Activated CD4-positive, alpha-beta memory T cell treated with anti-CD3 and anti-CD28 coated beads for 36 hours (primary cell): Measurements from ENCODE around the gene KMT2A. TPM values are rescaled to one million over a fixed set of nuclear protein-coding genes. Genes with fewer than 3 reads are reported as not detected.

Experiments
- CTCF ChIA-PET: fragments of 350-600 bp; sonication (Branson Sonifier 250); formaldehyde crosslinking; loops from one replicate; lab custom pipeline; 2021; ENCODE audit warnings: antibody characterized with exemption, inconsistent platforms; lab: Charles Lee
- POLR2A ChIA-PET: fragments of 350-600 bp; sonication (Branson Sonifier 250); formaldehyde crosslinking; loops from one replicate; lab custom pipeline; 2021; ENCODE audit warnings: antibody characterized with exemption; lab: Charles Lee
- DNase-seq: peaks from one replicate; pipeline ENCODE4 v3.0.0-alpha.2; 2020
- H3K27ac Mint-ChIP-seq: one replicate; pipeline ENCODE4 v1.8.0; 2021; ENCODE audit warnings: mixed read lengths
- H3K27me3 Mint-ChIP-seq: one replicate; pipeline ENCODE4 v1.8.0; 2021; ENCODE audit warnings: mixed read lengths
- H3K36me3 Mint-ChIP-seq: one replicate; pipeline ENCODE4 v1.8.0; 2021; ENCODE audit warnings: mixed read lengths
- H3K4me1 Mint-ChIP-seq: one replicate; pipeline ENCODE4 v1.8.0; 2021; ENCODE audit warnings: low read depth, mixed read lengths
- H3K4me3 Mint-ChIP-seq: one replicate; pipeline ENCODE4 v1.8.0; 2021; ENCODE audit warnings: mild to moderate bottlenecking, mixed read lengths
- H3K9me3 Mint-ChIP-seq: one replicate; pipeline ENCODE4 v1.8.0; 2021; ENCODE audit warnings: mixed read lengths
- intact Hi-C: fragments of 100-400 bp; cut with micrococcal nuclease; formaldehyde crosslinking; loops from one replicate; pipeline ENCODE4 v1.15.1; 2023
- total RNA-seq, 2 experiments: library from RNA; stranded (reverse); gene quantifications; one replicate each; pipeline ENCODE4 v1.2.3, GENCODE V29; 2021

The KMT2A gene
- total RNA-seq, 2 experiments from 2014 or later: 61.5 to 72.4 TPM

GRCh38 chr11:118488480-118489109, 52.3 kb downstream of the KMT2A start:
- Mint-ChIP-seq H3K36me3 (peaks cover 35% of the 10 kb centered on the region), H3K4me1 (peaks cover 5% of the 10 kb centered on the region), H3K27ac (no peak overlapping the region), H3K4me3 (no peak overlapping the region), H3K9me3 (no peaks in the 10 kb centered on the region), H3K27me3 (no peaks in the 10 kb centered on the region)
- ChIA-PET POLR2A (interaction anchor here (1.8 kb wide), 1 partner anchor 86 kb away, joined by 7 read pairs; no protein-coding TSS in a partner anchor), CTCF (interaction anchor here (0.6 to 3.5 kb wide), 27 partner anchors 11 to 573 kb away, joined by 3 to 24 read pairs (median 4); partner anchors contain the start of gene MPZL3)
- intact Hi-C loops: loop anchor here (1.0 to 5.0 kb wide), 6 partner anchors 53 to 341 kb away; partner anchors contain the start of genes ATP5MG and UBE4A
- DNase-seq: peak; percentile 86

GRCh38 chr11:118491041-118491440, 54.7 kb downstream of the KMT2A start:
- Mint-ChIP-seq H3K9me3 (no peaks in the 10 kb centered on the region), H3K27ac (peak overlapping the region; percentile 72), H3K27me3 (no peaks in the 10 kb centered on the region), H3K4me3 (no peak overlapping the region), H3K4me1 (peaks cover 5% of the 10 kb centered on the region), H3K36me3 (peaks cover 43% of the 10 kb centered on the region)
- no peak for DNase-seq
- intact Hi-C loops: no loop called here
- ChIA-PET CTCF (interaction anchor here (1.0 to 3.5 kb wide), 5 partner anchors 9 to 196 kb away, joined by 3 to 15 read pairs (median 3); partner anchors contain the start of gene ATP5MG), POLR2A (no interaction called here)

DNA sequence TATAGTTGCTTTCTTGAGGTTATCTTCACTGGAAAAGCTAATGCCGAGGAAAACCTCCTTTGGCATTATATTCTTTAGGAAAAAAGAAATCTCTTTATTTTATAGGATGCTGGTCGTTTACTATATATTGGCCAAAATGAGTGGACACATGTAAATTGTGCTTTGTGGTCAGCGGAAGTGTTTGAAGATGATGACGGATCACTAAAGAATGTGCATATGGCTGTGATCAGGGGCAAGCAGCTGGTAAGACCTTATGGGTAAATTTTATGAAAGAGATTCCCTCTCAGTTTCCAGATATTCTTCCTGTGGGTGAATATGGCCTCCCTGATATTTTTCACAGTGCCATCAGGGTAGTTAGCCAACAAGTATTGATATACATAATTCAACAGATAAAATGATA, 61.5 kb downstream of the KMT2A start:
- H3K27ac Mint-ChIP-seq: no peak overlapping the region
- intact Hi-C loops: no loop called here
- DNase-seq: no peak
- H3K4me3 Mint-ChIP-seq: no peak overlapping the region
- no peaks in the 10 kb centered on the region for H3K9me3 Mint-ChIP-seq
- H3K36me3 Mint-ChIP-seq: peaks cover 60% of the 10 kb centered on the region
- ChIA-PET CTCF (no interaction called here), POLR2A (no interaction called here)
- H3K4me1 Mint-ChIP-seq: peaks cover under 1% of the 10 kb centered on the region
- no peaks in the 10 kb centered on the region for H3K27me3 Mint-ChIP-seq

GRCh38 chr11:118503216-118503615, 66.9 kb downstream of the KMT2A start:
- Mint-ChIP-seq H3K9me3 (no peaks in the 10 kb centered on the region), H3K27me3 (no peaks in the 10 kb centered on the region), H3K27ac (peak overlapping the region; percentile 5), H3K36me3 (peaks cover 70% of the 10 kb centered on the region), H3K4me1 (peaks cover 9% of the 10 kb centered on the region), H3K4me3 (no peak overlapping the region)
- ChIA-PET CTCF (interaction anchor here (2.2 kb wide), 1 partner anchor 10 kb away, joined by 6 read pairs; no protein-coding TSS in a partner anchor), POLR2A (no interaction called here)
- DNase-seq: no peak
- intact Hi-C loops: no loop called here

DNA sequence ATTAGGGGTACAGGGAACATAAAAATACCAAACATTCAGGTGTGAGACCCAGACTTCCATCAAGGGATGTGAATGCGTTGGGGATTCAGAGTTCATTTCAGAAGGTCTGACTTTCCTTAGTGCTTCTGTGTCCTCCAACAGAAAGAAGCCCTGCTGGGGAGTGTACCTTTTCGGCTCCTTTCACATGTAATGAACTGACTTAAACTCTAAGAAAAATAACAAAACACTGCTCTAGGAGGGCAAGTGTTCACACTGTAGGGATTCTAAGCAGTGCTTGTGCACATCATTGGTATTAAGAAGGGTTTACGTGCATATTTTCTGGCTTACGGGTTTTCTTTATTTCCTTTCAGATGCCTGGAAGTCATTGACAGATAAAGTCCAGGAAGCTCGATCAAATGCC, 75.3 kb downstream of the KMT2A start:
- H3K9me3 Mint-ChIP-seq: no peaks in the 10 kb centered on the region
- intact Hi-C loops: no loop called here
- ChIA-PET POLR2A (no interaction called here), CTCF (interaction anchor here (1.5 kb wide), 1 partner anchor 23 kb away, joined by 4 read pairs; no protein-coding TSS in a partner anchor)
- no peaks in the 10 kb centered on the region for H3K27me3 Mint-ChIP-seq
- peaks cover 44% of the 10 kb centered on the region for H3K36me3 Mint-ChIP-seq
- H3K27ac Mint-ChIP-seq: no peak overlapping the region
- no peak overlapping the region for H3K4me3 Mint-ChIP-seq
- peaks cover 5% of the 10 kb centered on the region for H3K4me1 Mint-ChIP-seq
- DNase-seq: no peak

DNA sequence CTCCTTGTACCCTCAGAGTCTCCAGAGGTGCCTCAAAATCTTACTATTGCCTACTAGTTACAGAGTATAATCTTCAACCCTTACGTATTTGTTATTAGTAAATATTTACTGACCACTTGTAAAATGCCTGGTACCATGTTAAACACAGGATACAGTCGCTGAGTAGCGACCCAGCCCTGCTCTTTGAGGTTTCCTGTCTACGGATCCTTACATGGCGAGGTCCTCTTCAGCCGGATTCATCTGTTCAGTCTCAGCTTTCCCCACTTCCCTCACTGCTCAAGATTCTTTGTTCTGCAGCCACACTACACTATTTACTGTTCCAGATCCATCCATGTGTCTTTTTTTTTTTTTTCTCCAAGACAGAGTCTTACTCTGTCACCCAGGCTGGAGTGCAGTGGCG, 77.8 kb downstream of the KMT2A start:
- POLR2A ChIA-PET: no interaction called here
- Mint-ChIP-seq H3K9me3 (no peaks in the 10 kb centered on the region), H3K4me1 (peaks cover 5% of the 10 kb centered on the region), H3K4me3 (no peak overlapping the region), H3K27me3 (no peaks in the 10 kb centered on the region), H3K36me3 (peaks cover 38% of the 10 kb centered on the region), H3K27ac (peak overlapping the region; percentile 0)
- intact Hi-C loops: no loop called here
- CTCF ChIA-PET: interaction anchor here (0.6 to 0.8 kb wide), 3 partner anchors 51 to 152 kb away, joined by 3 to 4 read pairs (median 3); no protein-coding TSS in a partner anchor
- DNase-seq: no peak

DNA sequence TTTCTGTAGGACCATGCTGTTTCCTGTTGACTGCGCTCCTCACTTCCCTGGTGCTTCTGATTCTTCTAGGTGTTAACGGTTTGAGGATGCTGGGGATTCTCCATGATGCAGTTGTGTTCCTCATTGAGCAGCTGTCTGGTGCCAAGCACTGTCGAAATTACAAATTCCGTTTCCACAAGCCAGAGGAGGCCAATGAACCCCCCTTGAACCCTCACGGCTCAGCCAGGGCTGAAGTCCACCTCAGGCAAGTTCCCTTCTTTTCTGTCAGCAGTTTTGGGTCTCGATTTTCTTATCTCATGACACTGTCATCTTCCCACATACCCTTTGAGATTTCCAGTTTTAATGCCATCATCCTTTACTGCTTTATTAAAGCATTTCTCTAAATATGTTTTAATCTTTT, 83.3 kb downstream of the KMT2A start:
- no peak overlapping the region for H3K4me3 Mint-ChIP-seq
- H3K27me3 Mint-ChIP-seq: no peaks in the 10 kb centered on the region
- peaks cover 40% of the 10 kb centered on the region for H3K36me3 Mint-ChIP-seq
- DNase-seq: no peak
- intact Hi-C loops: no loop called here
- ChIA-PET POLR2A (no interaction called here), CTCF (no interaction called here)
- H3K27ac Mint-ChIP-seq: no peak overlapping the region
- H3K9me3 Mint-ChIP-seq: no peaks in the 10 kb centered on the region
- H3K4me1 Mint-ChIP-seq: no peaks in the 10 kb centered on the region

- CTCF ChIA-PET: no interaction called here
- Mint-ChIP-seq H3K4me3 (no peak overlapping the region), H3K4me1 (no peaks in the 10 kb centered on the region), H3K27me3 (no peaks in the 10 kb centered on the region), H3K27ac (no peak overlapping the region), H3K9me3 (no peaks in the 10 kb centered on the region), H3K36me3 (peaks cover 31% of the 10 kb centered on the region)
- POLR2A ChIA-PET: interaction anchor here (0.8 kb wide), 1 partner anchor 9 kb away, joined by 3 read pairs; no protein-coding TSS in a partner anchor
- intact Hi-C loops: no loop called here
- DNase-seq: no peak
These were observed 85.6 kb downstream of the KMT2A start for GRCh38 chr11:118521892-118522311.

GRCh38 chr11:118522571-118523072, 86.3 kb downstream of the KMT2A start:
- H3K27me3 Mint-ChIP-seq: no peaks in the 10 kb centered on the region
- no peaks in the 10 kb centered on the region for H3K9me3 Mint-ChIP-seq
- H3K27ac Mint-ChIP-seq: no peak overlapping the region
- intact Hi-C loops: no loop called here
- peaks cover 2% of the 10 kb centered on the region for H3K4me1 Mint-ChIP-seq
- H3K4me3 Mint-ChIP-seq: no peak overlapping the region
- no peak for DNase-seq
- H3K36me3 Mint-ChIP-seq: peaks cover 31% of the 10 kb centered on the region
- ChIA-PET POLR2A (interaction anchor here (0.8 kb wide), 1 partner anchor 8 kb away, joined by 3 read pairs; no protein-coding TSS in a partner anchor), CTCF (no interaction called here)

DNA sequence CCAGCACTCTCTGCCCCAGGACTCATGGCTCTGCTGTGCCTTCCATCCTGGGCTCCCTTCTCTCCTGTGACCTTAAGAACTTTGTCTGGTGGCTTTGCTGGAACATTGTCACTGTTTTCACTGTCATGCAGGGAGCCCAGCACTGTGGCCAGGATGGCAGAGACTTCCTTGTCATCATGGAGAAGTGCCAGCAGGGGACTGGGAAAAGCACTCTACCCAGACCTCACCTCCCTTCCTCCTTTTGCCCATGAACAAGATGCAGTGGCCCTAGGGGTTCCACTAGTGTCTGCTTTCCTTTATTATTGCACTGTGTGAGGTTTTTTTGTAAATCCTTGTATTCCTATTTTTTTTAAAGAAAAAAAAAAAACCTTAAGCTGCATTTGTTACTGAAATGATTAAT, 88.1 kb downstream of the KMT2A start:
- H3K9me3 Mint-ChIP-seq: no peaks in the 10 kb centered on the region
- H3K4me1 Mint-ChIP-seq: peaks cover 9% of the 10 kb centered on the region
- intact Hi-C loops: no loop called here
- peaks cover 28% of the 10 kb centered on the region for H3K36me3 Mint-ChIP-seq
- H3K4me3 Mint-ChIP-seq: no peak overlapping the region
- POLR2A ChIA-PET: no interaction called here
- H3K27me3 Mint-ChIP-seq: no peaks in the 10 kb centered on the region
- DNase-seq: no peak
- H3K27ac Mint-ChIP-seq: no peak overlapping the region
- CTCF ChIA-PET: interaction anchor here (1.3 kb wide), 1 partner anchor 84 kb away, joined by 3 read pairs; no protein-coding TSS in a partner anchor

DNA sequence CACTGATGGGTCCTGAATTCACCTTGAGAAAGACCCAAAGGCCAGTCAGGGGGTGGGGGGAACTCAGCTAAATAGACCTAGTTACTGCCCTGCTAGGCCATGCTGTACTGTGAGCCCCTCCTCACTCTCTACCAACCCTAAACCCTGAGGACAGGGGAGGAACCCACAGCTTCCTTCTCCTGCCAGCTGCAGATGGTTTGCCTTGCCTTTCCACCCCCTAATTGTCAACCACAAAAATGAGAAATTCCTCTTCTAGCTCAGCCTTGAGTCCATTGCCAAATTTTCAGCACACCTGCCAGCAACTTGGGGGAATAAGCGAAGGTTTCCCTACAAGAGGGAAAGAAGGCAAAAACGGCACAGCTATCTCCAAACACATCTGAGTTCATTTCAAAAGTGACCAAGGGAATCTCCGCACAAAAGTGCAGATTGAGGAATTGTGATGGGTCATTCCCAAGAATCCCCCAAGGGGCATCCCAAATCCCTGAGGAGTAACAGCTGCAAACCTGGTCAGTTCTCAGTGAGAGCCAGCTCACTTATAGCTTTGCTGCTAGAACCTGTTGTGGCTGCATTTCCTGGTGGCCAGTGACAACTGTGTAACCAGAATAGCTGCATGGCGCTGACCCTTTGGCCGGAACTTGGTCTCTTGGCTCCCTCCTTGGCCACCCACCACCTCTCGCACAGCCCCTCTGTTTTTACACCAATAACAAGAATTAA, 88.6 kb downstream of the KMT2A start:
- POLR2A ChIA-PET: no interaction called here
- Mint-ChIP-seq H3K4me3 (no peak overlapping the region), H3K27ac (no peak overlapping the region)

DNA sequence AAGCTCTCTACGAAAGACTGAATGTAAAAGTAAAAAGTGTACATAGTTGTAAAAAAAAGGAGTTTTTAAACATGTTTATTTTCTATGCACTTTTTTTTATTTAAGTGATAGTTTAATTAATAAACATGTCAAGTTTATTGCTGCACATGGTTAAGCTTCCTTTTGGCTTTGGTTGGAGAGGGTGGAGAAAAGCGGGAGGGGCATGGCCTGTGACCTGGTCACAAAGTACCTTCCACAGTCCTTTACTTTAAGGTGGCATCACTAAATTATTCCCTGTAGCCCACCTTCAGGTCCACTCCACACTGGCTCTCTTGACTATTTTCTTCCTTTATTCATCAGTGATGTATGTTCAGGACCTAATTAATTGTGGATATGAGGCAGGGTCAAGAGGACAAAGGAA, 90.4 kb downstream of the KMT2A start:
- no peak overlapping the region for H3K4me3 Mint-ChIP-seq
- H3K4me1 Mint-ChIP-seq: peaks cover 24% of the 10 kb centered on the region
- no peak for DNase-seq
- H3K27ac Mint-ChIP-seq: no peak overlapping the region
- ChIA-PET CTCF (interaction anchor here (1.3 kb wide), 1 partner anchor 14 kb away, joined by 3 read pairs; no protein-coding TSS in a partner anchor), POLR2A (interaction anchor here (0.6 kb wide), 1 partner anchor 162 kb away, joined by 3 read pairs; no protein-coding TSS in a partner anchor)
- no peaks in the 10 kb centered on the region for H3K27me3 Mint-ChIP-seq
- H3K36me3 Mint-ChIP-seq: peaks cover 10% of the 10 kb centered on the region
- intact Hi-C loops: no loop called here
- no peaks in the 10 kb centered on the region for H3K9me3 Mint-ChIP-seq

More for the DNA sequence above, 88.6 kb downstream of the KMT2A start:
- no peaks in the 10 kb centered on the region for H3K27me3 Mint-ChIP-seq
- CTCF ChIA-PET: interaction anchor here (1.3 kb wide), 1 partner anchor 84 kb away, joined by 3 read pairs; no protein-coding TSS in a partner anchor
- no peaks in the 10 kb centered on the region for H3K9me3 Mint-ChIP-seq
- DNase-seq: no peak
- H3K4me1 Mint-ChIP-seq: peaks cover 15% of the 10 kb centered on the region
- intact Hi-C loops: no loop called here
- H3K36me3 Mint-ChIP-seq: peaks cover 26% of the 10 kb centered on the region
